Spleen (tissue), 7 donors: ENCODE measurements around the gene PRKG2.

ENCODE experiments used
- POLR2A ChIP-seq, 3 donors: fragments of 450-650 bp; IDR thresholded peaks; one replicate each; pipeline ENCODE4 v1.5.1; 2017; ENCODE audit warnings: antibody characterized with exemption in 3 of 3, mild to moderate bottlenecking in 1 of 3
- POLR2AphosphoS5 ChIP-seq, 3 donors: sonication (generic); formaldehyde crosslinking; IDR thresholded peaks; one replicate each; pipeline ENCODE4 v1.5.1; 2017; ENCODE audit warnings: antibody characterized with exemption in 3 of 3
- TF ChIP-seq, protein P1 (sequence below), 11 experiments: fragments of 200-600 bp in 7 of 11; fragments of 450-650 bp in 4 of 11; sonication (generic) in 4 of 11; IDR thresholded peaks in 8 of 11; conservative IDR thresholded peaks in 3 of 11; 1 replicate in 7 of 11; 2 replicates in 4 of 11; pipeline versions ENCODE4 v1.4.0 to v1.8.0; 2016 to 2021; ENCODE audit warnings: antibody characterized with exemption in 11 of 11, inconsistent platforms in 4 of 11, mild to moderate bottlenecking in 1 of 11
- donor health status: DM: no; HTN: no; CAD: no; lungs with moderate emphysema.
- donor health status: DM: no; HTN: no; CAD: no.
- donor health status: DM: no; HTN: no; CAD: no.

DNA sequence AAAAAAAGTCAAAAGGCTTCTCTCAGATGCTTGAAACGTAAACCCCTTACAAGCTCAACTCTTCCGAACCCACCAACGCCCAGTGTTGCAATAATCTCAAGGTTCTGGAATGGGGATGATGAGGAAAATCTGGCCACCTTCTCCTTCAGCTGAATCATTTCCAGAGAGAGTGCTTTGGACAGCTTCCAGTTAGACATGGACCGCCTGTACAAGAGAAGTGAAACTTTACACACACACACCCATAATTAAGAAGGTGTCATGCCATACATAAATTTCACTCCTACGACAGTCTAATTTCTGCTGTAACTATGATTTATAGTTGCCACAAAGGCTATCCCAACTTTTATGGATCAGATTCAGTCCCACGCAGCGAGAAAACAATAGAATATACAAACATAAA, 72.3 kb downstream of the PRKG2 start:
- TF ChIP-seq, protein P1, sequence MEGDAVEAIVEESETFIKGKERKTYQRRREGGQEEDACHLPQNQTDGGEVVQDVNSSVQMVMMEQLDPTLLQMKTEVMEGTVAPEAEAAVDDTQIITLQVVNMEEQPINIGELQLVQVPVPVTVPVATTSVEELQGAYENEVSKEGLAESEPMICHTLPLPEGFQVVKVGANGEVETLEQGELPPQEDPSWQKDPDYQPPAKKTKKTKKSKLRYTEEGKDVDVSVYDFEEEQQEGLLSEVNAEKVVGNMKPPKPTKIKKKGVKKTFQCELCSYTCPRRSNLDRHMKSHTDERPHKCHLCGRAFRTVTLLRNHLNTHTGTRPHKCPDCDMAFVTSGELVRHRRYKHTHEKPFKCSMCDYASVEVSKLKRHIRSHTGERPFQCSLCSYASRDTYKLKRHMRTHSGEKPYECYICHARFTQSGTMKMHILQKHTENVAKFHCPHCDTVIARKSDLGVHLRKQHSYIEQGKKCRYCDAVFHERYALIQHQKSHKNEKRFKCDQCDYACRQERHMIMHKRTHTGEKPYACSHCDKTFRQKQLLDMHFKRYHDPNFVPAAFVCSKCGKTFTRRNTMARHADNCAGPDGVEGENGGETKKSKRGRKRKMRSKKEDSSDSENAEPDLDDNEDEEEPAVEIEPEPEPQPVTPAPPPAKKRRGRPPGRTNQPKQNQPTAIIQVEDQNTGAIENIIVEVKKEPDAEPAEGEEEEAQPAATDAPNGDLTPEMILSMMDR (IDR thresholded peaks at IDR 0.05 in 8 of 11, conservative IDR thresholded peaks at IDR 0.05 in 3 of 11), result no peak
- TF ChIP-seq POLR2A (IDR thresholded peaks at IDR 0.05) (no peak), POLR2AphosphoS5 (IDR thresholded peaks at IDR 0.05) (no peak)
